Gastroesophageal sphincter (tissue), 4 donors: ENCODE data around the gene UCHL3. TPM values are rescaled to one million over a fixed set of nuclear protein-coding genes. Genes with fewer than 3 reads are reported as not detected.

ENCODE experiments used
- ATAC-seq: fragments of 150-250 bp; one replicate; pipeline ENCODE4 v1.9.1; 2016; ENCODE audit warnings: mild to moderate bottlenecking, moderate library complexity
- H3K27ac ChIP-seq, 4 donors: fragments of 200-600 bp; sonication (generic) in 3 of 4; 1 replicate in 3 of 4; 2 replicates in 1 of 4; pipeline ENCODE4 v1.5.1; 2016 to 2019
- H3K27me3 ChIP-seq: fragments of 200-600 bp; sonication (generic); one replicate; pipeline ENCODE4 v1.5.1; 2019
- H3K36me3 ChIP-seq, 2 donors: fragments of 200-600 bp; sonication (generic); one replicate each; pipeline ENCODE4 v1.5.1; 2019; ENCODE audit warnings: control low read depth in 1 of 2
- H3K4me1 ChIP-seq, 3 donors: fragments of 200-600 bp; sonication (generic); 1 replicate in 2 of 3; 2 replicates in 1 of 3; pipeline ENCODE4 v1.5.1; 2016 to 2019; ENCODE audit warnings: control low read depth in 2 of 3
- H3K4me3 ChIP-seq, 2 donors: fragments of 200-600 bp; sonication (generic); one replicate each; pipeline ENCODE4 v1.5.1; 2019; ENCODE audit warnings: mild to moderate bottlenecking in 1 of 2, moderate library complexity in 1 of 2
- H3K9me3 ChIP-seq, 3 donors: fragments of 200-600 bp; sonication (generic); one replicate each; pipeline ENCODE4 v1.5.1; 2017 to 2019; ENCODE audit warnings: control low read depth in 2 of 3
- CTCF ChIP-seq, 4 experiments: fragments of 200-600 bp in 2 of 4; fragments of 450-650 bp in 2 of 4; sonication (generic) in 1 of 4; IDR thresholded peaks; one replicate each; pipeline ENCODE4 v1.5.1; 2017 to 2019; ENCODE audit warnings: antibody characterized with exemption in 4 of 4, mild to moderate bottlenecking in 2 of 4, moderate library complexity in 2 of 4
- EP300 ChIP-seq: sonication (generic); formaldehyde crosslinking; IDR thresholded peaks from one replicate; pipeline ENCODE4 v1.6.1; 2017; ENCODE audit warnings: antibody characterized with exemption, mild to moderate bottlenecking
- POLR2A ChIP-seq, 2 donors: fragments of 450-650 bp; IDR thresholded peaks; one replicate each; pipeline ENCODE4 v1.6.1; 2017; ENCODE audit warnings: antibody characterized with exemption in 2 of 2, mild to moderate bottlenecking in 2 of 2, moderate library complexity in 1 of 2
- POLR2AphosphoS5 ChIP-seq: sonication (generic); formaldehyde crosslinking; IDR thresholded peaks from one replicate; pipeline ENCODE4 v1.6.1; 2017; ENCODE audit warnings: antibody characterized with exemption
- WGBS, 2 donors: methylation state at CpG; one replicate each; pipeline ENCODE4 v1.1.5; 2018; ENCODE audit warnings: low coverage in 1 of 2; 5-methylcytosine and 5-hydroxymethylcytosine counted together
- total RNA-seq, 4 donors: library from RNA; depleted of rRNA; stranded (reverse); fragments of >200 nt; gene quantifications; one replicate each; pipeline ENCODE4 v1.1.0, GENCODE V29; 2016

The UCHL3 gene
- total RNA-seq, 4 donors from 2014 or later = 4.0 to 28.2 (median 19.0) TPM

- no peaks in the 10 kb centered on the region for H3K4me1 ChIP-seq
- ATAC-seq = no peak
- no peaks in the 10 kb centered on the region for H3K27me3 ChIP-seq
- H3K4me3 ChIP-seq = no peak overlapping the region
- H3K36me3 ChIP-seq = no peaks in the 10 kb centered on the region
- no peak for TF ChIP-seq POLR2AphosphoS5
- TF ChIP-seq CTCF (IDR thresholded peaks at IDR 0.05) = no peak
- no peak for TF ChIP-seq EP300
- TF ChIP-seq POLR2A (IDR thresholded peaks at IDR 0.05) = no peak
- H3K9me3 ChIP-seq = no peaks in the 10 kb centered on the region
- no peak overlapping the region for H3K27ac ChIP-seq
- 90 to 92% methylated on average over 3 of the region's 3 CpGs for WGBS, 2 donors
These were observed 38.5 kb upstream of the UCHL3 start for GRCh38 chr13:75511051-75511625.

GRCh38 chr13:75512253-75512652, 37.3 kb upstream of the UCHL3 start:
- 49 to 63% methylated on average over 2 to 3 of the region's 3 CpGs for WGBS, 2 donors
- Histone ChIP-seq H3K27me3 (no peaks in the 10 kb centered on the region), H3K36me3 (no peaks in the 10 kb centered on the region), H3K4me3 (no peak overlapping the region), H3K9me3 (no peaks in the 10 kb centered on the region), H3K4me1 (no peaks in the 10 kb centered on the region), H3K27ac (no peak overlapping the region)
- TF ChIP-seq EP300 = no peak
- TF ChIP-seq POLR2AphosphoS5 = no peak
- TF ChIP-seq CTCF (IDR thresholded peaks at IDR 0.05) = no peak
- TF ChIP-seq POLR2A (IDR thresholded peaks at IDR 0.05) = no peak
- ATAC-seq = no peak

GRCh38 chr13:75513271-75513670, 36.3 kb upstream of the UCHL3 start:
- H3K4me3 ChIP-seq = no peak overlapping the region
- 85 to 91% methylated on average over 2 to 5 of the region's 5 CpGs for WGBS, 2 donors
- no peak overlapping the region for H3K27ac ChIP-seq
- no peak for ATAC-seq
- no peaks in the 10 kb centered on the region for H3K27me3 ChIP-seq
- no peaks in the 10 kb centered on the region for H3K36me3 ChIP-seq
- no peak for TF ChIP-seq CTCF (IDR thresholded peaks at IDR 0.05)
- no peak for TF ChIP-seq POLR2A (IDR thresholded peaks at IDR 0.05)
- no peak for TF ChIP-seq POLR2AphosphoS5
- TF ChIP-seq EP300 = no peak
- no peaks in the 10 kb centered on the region for H3K4me1 ChIP-seq
- no peaks in the 10 kb centered on the region for H3K9me3 ChIP-seq

- 76 to 82% methylated on average over 3 of the region's 3 CpGs for WGBS, 2 donors
These were observed 35.3 kb upstream of the UCHL3 start for GRCh38 chr13:75514080-75514995.

GRCh38 chr13:75518439-75519088, 31.0 kb upstream of the UCHL3 start:
- Histone ChIP-seq H3K9me3 (no peaks in the 10 kb centered on the region), H3K4me1 (no peaks in the 10 kb centered on the region), H3K27ac (no peak overlapping the region), H3K36me3 (no peaks in the 10 kb centered on the region), H3K27me3 (no peaks in the 10 kb centered on the region), H3K4me3 (no peak overlapping the region)
- WGBS, 2 donors = 100% methylated on average over 1 of the region's 30 CpGs; no CpG with 5 or more reads in 1 of the 2 donors
- TF ChIP-seq POLR2AphosphoS5 = no peak
- TF ChIP-seq EP300 = no peak
- no peak for TF ChIP-seq POLR2A (IDR thresholded peaks at IDR 0.05)
- TF ChIP-seq CTCF (IDR thresholded peaks at IDR 0.05) = no peak
- ATAC-seq = no peak

More at GRCh38 chr13:75514080-75514995, 35.3 kb upstream of the UCHL3 start:
- no peak for TF ChIP-seq EP300
- Histone ChIP-seq H3K27ac (no peak overlapping the region), H3K4me1 (no peaks in the 10 kb centered on the region), H3K27me3 (no peaks in the 10 kb centered on the region), H3K36me3 (no peaks in the 10 kb centered on the region), H3K9me3 (no peaks in the 10 kb centered on the region), H3K4me3 (no peak overlapping the region)
- no peak for ATAC-seq
